ENCODE data around the gene LYST.

GRCh38 chr1:235651170-235651806 lies 215.4 kb downstream of the LYST start:
- no peak for TF ChIP-seq CTCF (IDR thresholded peaks at IDR 0.05; ENCODE audit: low read length)
- no peak for TF ChIP-seq EZH2 (optimal IDR thresholded peaks at IDR 0.05; ENCODE audit: low read depth, low read length)
- no peak for TF ChIP-seq EZH2phosphoT487 (IDR thresholded peaks at IDR 0.05; ENCODE audit: low read length)

All from MM.1S (cell line).